Kidney epithelial cell (primary cell): Measurements from ENCODE around the gene ACACA. TPM values are rescaled to one million over a fixed set of nuclear protein-coding genes. Genes with fewer than 3 reads are reported as not detected.

Experiments used
- DNase-seq: peaks from one replicate; pipeline ENCODE4 v3.0.0-alpha.2; 2010; ENCODE audit warnings: low read depth
- H3K27me3 ChIP-seq: 2 replicates; pipeline ENCODE4 v1.6.0; 2011; ENCODE audit warnings: low read length; ENCODE audit not compliant: control insufficient read depth, insufficient read depth
- H3K36me3 ChIP-seq: 2 replicates; pipeline ENCODE4 v1.5.1; 2011; ENCODE audit warnings: low read length; ENCODE audit not compliant: control insufficient read depth, insufficient read depth
- H3K4me3 ChIP-seq: 2 replicates; pipeline ENCODE4 v1.5.1; 2011; ENCODE audit warnings: low read depth, mild to moderate bottlenecking, control low read depth, low read length
- total RNA-seq: library from RNA; depleted of rRNA; stranded (reverse); fragments of >200 nt; gene quantifications from 2 replicates; pipeline ENCODE4 v1.2.3, GENCODE V29; 2015
- TF ChIP-seq, protein P1 (sequence below): IDR thresholded peaks from 2 replicates; pipeline ENCODE4 v1.5.1; 2011; ENCODE audit warnings: mild to moderate bottlenecking, moderate library complexity, low read length, control low read depth, inconsistent platforms; ENCODE audit not compliant: insufficient read depth, poor library complexity, severe bottlenecking

ACACA gene
- total RNA-seq, 1 donor from 2014 or later = 54.2 TPM

DNA sequence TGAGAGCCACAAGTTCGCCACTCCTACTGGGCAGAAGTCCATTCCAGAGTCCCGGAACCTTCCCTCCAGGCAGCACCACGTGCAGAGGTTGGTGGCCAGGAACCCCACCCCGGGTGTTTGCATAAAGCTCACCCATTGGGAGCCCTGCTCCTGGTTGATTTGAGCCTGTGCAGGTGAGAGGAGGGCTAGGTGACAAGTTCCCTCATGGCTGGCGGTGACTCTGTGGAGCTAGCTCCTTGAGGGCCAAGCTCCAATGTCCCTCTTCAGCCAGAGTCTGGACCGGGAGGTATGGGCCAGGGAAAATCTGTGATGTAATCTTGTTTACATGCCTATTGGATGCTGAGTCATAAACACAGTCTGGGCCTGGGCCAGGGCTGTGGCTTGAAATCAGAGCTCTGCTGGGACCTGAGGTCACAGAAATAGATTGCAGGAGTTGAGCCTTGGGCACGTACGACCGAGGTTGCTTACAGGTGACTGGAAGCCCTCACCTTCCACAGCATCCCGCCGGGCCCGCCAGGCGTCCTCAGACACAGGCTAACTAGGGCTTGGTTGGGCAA is 339.0 kb downstream of the ACACA start:
- TF ChIP-seq, protein P1, sequence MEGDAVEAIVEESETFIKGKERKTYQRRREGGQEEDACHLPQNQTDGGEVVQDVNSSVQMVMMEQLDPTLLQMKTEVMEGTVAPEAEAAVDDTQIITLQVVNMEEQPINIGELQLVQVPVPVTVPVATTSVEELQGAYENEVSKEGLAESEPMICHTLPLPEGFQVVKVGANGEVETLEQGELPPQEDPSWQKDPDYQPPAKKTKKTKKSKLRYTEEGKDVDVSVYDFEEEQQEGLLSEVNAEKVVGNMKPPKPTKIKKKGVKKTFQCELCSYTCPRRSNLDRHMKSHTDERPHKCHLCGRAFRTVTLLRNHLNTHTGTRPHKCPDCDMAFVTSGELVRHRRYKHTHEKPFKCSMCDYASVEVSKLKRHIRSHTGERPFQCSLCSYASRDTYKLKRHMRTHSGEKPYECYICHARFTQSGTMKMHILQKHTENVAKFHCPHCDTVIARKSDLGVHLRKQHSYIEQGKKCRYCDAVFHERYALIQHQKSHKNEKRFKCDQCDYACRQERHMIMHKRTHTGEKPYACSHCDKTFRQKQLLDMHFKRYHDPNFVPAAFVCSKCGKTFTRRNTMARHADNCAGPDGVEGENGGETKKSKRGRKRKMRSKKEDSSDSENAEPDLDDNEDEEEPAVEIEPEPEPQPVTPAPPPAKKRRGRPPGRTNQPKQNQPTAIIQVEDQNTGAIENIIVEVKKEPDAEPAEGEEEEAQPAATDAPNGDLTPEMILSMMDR = no peak
- DNase-seq = peak; percentile 50
- no peak overlapping the region for H3K4me3 ChIP-seq
- H3K27me3 ChIP-seq = peaks cover 4% of the 10 kb centered on the region
- H3K36me3 ChIP-seq = no peaks in the 10 kb centered on the region

- Histone ChIP-seq H3K27me3 (peaks cover 4% of the 10 kb centered on the region), H3K4me3 (no peak overlapping the region), H3K36me3 (no peaks in the 10 kb centered on the region)
- DNase-seq = no peak
- TF ChIP-seq, protein P1 = no peak
Measured at GRCh38 chr17:37066322-37067255, 340.0 kb downstream of the ACACA start.

- peaks cover 4% of the 10 kb centered on the region for H3K27me3 ChIP-seq
- TF ChIP-seq, protein P1 = no peak
- H3K36me3 ChIP-seq = no peaks in the 10 kb centered on the region
- DNase-seq = no peak
- no peak overlapping the region for H3K4me3 ChIP-seq
Measured at GRCh38 chr17:37065486-37066321, 340.9 kb downstream of the ACACA start.

- no peaks in the 10 kb centered on the region for H3K36me3 ChIP-seq
- no peak for DNase-seq
- H3K27me3 ChIP-seq = peaks cover 4% of the 10 kb centered on the region
- no peak overlapping the region for H3K4me3 ChIP-seq
- TF ChIP-seq, protein P1 = no peak
Measured at GRCh38 chr17:37064956-37065355, 341.7 kb downstream of the ACACA start.

- H3K4me3 ChIP-seq = no peak overlapping the region
- no peaks in the 10 kb centered on the region for H3K36me3 ChIP-seq
- H3K27me3 ChIP-seq = peaks cover 4% of the 10 kb centered on the region
- TF ChIP-seq, protein P1 = no peak
- DNase-seq = no peak
Measured at GRCh38 chr17:37064206-37064605, 342.4 kb downstream of the ACACA start.
